Caco-2 (cell line): ENCODE measurements around the gene SEPTIN11. TPM values are rescaled to one million over a fixed set of nuclear protein-coding genes. Genes with fewer than 3 reads are reported as not detected.

Experiments
- BruUV-seq: library from RNA; stranded (reverse); fragments of 400-500 nt; replicated peaks from 2 replicates; lab custom pipeline; 2021; lab: Mats Ljungman, UMichigan
- CTCF ChIA-PET: fragments of 300-600 bp; sonication (Branson Sonifier 250); formaldehyde crosslinking; loops from one replicate; lab custom pipeline; 2022; ENCODE audit warnings: antibody characterized with exemption; lab: Charles Lee
- POLR2A ChIA-PET: fragments of 300-600 bp; sonication (Branson Sonifier 250); formaldehyde crosslinking; loops from one replicate; lab custom pipeline; 2022; ENCODE audit warnings: antibody characterized with exemption; lab: Charles Lee
- DNase-seq, 2 experiments: peaks; one replicate each; pipeline versions ENCODE4 v3.0.0 to v3.0.0-alpha.2; 2020 to 2022
- H3K27me3 ChIP-seq: replicated peaks from 2 replicates; pipeline ENCODE4 v1.6.0; 2011; ENCODE audit warnings: low read length; ENCODE audit not compliant: control insufficient read depth, insufficient read depth
- H3K36me3 ChIP-seq: 2 replicates; pipeline ENCODE4 v1.5.1; 2011; ENCODE audit warnings: low read length; ENCODE audit not compliant: control insufficient read depth, insufficient read depth
- H3K4me1 ChIP-seq: fragments of 250-450 bp; sonication (Bioruptor Pico); 2 replicates; pipeline ENCODE4 v1.5.1; 2020; ENCODE audit warnings: mild to moderate bottlenecking
- H3K4me3 ChIP-seq: 2 replicates; pipeline ENCODE4 v1.5.1; 2011; ENCODE audit warnings: low read depth, mild to moderate bottlenecking, control low read depth, low read length
- H3K9me3 ChIP-seq: fragments of 250-450 bp; sonication (Bioruptor Pico); 2 replicates; pipeline ENCODE4 v1.5.1; 2020; ENCODE audit warnings: mild to moderate bottlenecking, moderate library complexity
- H3K27ac Mint-ChIP-seq: one replicate; pipeline ENCODE4 v1.8.0; 2022; ENCODE audit warnings: mixed read lengths; ENCODE audit not compliant: unreplicated experiment
- H3K27me3 Mint-ChIP-seq: one replicate; pipeline ENCODE4 v1.8.0; 2022; ENCODE audit warnings: mixed read lengths; ENCODE audit not compliant: insufficient read depth, unreplicated experiment
- H3K36me3 Mint-ChIP-seq: one replicate; pipeline ENCODE4 v1.8.0; 2022; ENCODE audit warnings: mild to moderate bottlenecking, mixed read lengths; ENCODE audit not compliant: insufficient read depth, unreplicated experiment
- H3K4me1 Mint-ChIP-seq: one replicate; pipeline ENCODE4 v1.8.0; 2022; ENCODE audit warnings: low read depth, mixed read lengths; ENCODE audit not compliant: unreplicated experiment
- H3K4me3 Mint-ChIP-seq: one replicate; pipeline ENCODE4 v1.8.0; 2022; ENCODE audit warnings: mild to moderate bottlenecking, moderate library complexity, mixed read lengths; ENCODE audit not compliant: unreplicated experiment
- H3K9me3 Mint-ChIP-seq: one replicate; pipeline ENCODE4 v1.8.0; 2022; ENCODE audit warnings: mixed read lengths; ENCODE audit not compliant: unreplicated experiment
- CTCF ChIP-seq, 2 experiments: fragments of 200-600 bp in 1 of 2; IDR thresholded peaks; 1 replicate in 1 of 2; 2 replicates in 1 of 2; pipeline versions ENCODE4 v1.5.1 to v1.8.0; 2011 to 2022; ENCODE audit warnings: antibody characterized with exemption in 1 of 2, control low read depth in 1 of 2, inconsistent platforms in 1 of 2, low read depth in 1 of 2, low read length in 1 of 2, mild to moderate bottlenecking in 1 of 2, moderate library complexity in 1 of 2; ENCODE audit not compliant: insufficient read depth in 1 of 2, severe bottlenecking in 1 of 2, unreplicated experiment in 1 of 2
- intact Hi-C: fragments of 100-400 bp; cut with micrococcal nuclease; formaldehyde crosslinking; loops from one replicate; pipeline ENCODE4 v1.10.0; 2022; ENCODE audit not compliant: unreplicated experiment
- total RNA-seq: library from RNA; stranded (reverse); gene quantifications from 2 replicates; pipeline ENCODE4 v1.2.3, GENCODE V29; 2022

SEPTIN11 gene
- total RNA-seq, 1 experiment from 2014 or later = 127 TPM

GRCh38 chr4:76977113-76977512 is 27.6 kb downstream of the SEPTIN11 start:
- Histone ChIP-seq H3K27me3 (no peaks in the 10 kb centered on the region), H3K4me3 (no peak overlapping the region), H3K9me3 (no peaks in the 10 kb centered on the region), H3K36me3 (no peaks in the 10 kb centered on the region), H3K4me1 (peaks cover 7% of the 10 kb centered on the region)
- Mint-ChIP-seq H3K4me3 (no peak overlapping the region), H3K27ac (no peak overlapping the region), H3K4me1 (peaks cover 11% of the 10 kb centered on the region), H3K27me3 (no peaks in the 10 kb centered on the region), H3K9me3 (peaks cover 8% of the 10 kb centered on the region), H3K36me3 (peaks cover 5% of the 10 kb centered on the region)
- no peak for DNase-seq
- intact Hi-C loops = no loop called here
- POLR2A ChIA-PET = no interaction called here
- no peak for TF ChIP-seq CTCF (IDR thresholded peaks at IDR 0.05; ENCODE audit: insufficient read depth in 1 of 2, low read depth in 1 of 2, low read length in 1 of 2, severe bottlenecking in 1 of 2, unreplicated experiment in 1 of 2)
- CTCF ChIA-PET = no interaction called here
- no TSS peak for BruUV-seq

- ChIA-PET CTCF (no interaction called here), POLR2A (no interaction called here)
- no peak overlapping the region for H3K4me3 ChIP-seq
- H3K27me3 ChIP-seq = no peaks in the 10 kb centered on the region
- no peaks in the 10 kb centered on the region for H3K27me3 Mint-ChIP-seq
- H3K27ac Mint-ChIP-seq = no peak overlapping the region
- TF ChIP-seq CTCF (IDR thresholded peaks at IDR 0.05; ENCODE audit: insufficient read depth in 1 of 2, low read depth in 1 of 2, low read length in 1 of 2, severe bottlenecking in 1 of 2, unreplicated experiment in 1 of 2) = no peak
- DNase-seq = no peak
- peaks cover 7% of the 10 kb centered on the region for H3K4me1 ChIP-seq
- no peaks in the 10 kb centered on the region for H3K9me3 ChIP-seq
- intact Hi-C loops = no loop called here
- peaks cover 12% of the 10 kb centered on the region for H3K36me3 Mint-ChIP-seq
- H3K4me1 Mint-ChIP-seq = peaks cover 16% of the 10 kb centered on the region
- no peaks in the 10 kb centered on the region for H3K36me3 ChIP-seq
- H3K9me3 Mint-ChIP-seq = peaks cover 8% of the 10 kb centered on the region
- no TSS peak for BruUV-seq
- no peak overlapping the region for H3K4me3 Mint-ChIP-seq
Measured at GRCh38 chr4:76977736-76978350, 28.3 kb downstream of the SEPTIN11 start.

DNA sequence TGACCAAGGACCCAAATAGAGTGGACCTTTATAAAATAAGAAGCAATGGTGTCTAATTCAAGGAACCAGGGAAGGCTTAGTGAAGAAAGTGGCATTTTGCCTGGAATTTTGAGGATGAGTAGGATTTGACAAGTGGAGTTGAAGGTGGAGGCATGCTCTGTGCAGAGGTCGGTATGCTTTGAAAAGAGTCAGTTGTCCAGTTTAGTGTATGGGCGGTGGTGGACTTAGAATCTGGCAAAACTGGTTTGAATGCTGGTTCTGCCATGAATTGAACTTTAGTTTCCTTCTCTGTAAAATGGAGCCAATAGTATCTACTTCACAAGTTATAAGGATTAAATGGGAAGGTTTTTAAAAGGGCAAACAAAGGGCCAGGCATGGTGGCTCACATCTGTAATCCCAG is 29.7 kb downstream of the SEPTIN11 start:
- CTCF ChIA-PET = no interaction called here
- H3K36me3 ChIP-seq = no peaks in the 10 kb centered on the region
- no peak overlapping the region for H3K4me3 Mint-ChIP-seq
- H3K36me3 Mint-ChIP-seq = peaks cover 17% of the 10 kb centered on the region
- intact Hi-C loops = no loop called here
- H3K27me3 ChIP-seq = no peaks in the 10 kb centered on the region
- H3K9me3 ChIP-seq = no peaks in the 10 kb centered on the region
- POLR2A ChIA-PET = no interaction called here
- no peak for DNase-seq
- TF ChIP-seq CTCF (IDR thresholded peaks at IDR 0.05; ENCODE audit: insufficient read depth in 1 of 2, low read depth in 1 of 2, low read length in 1 of 2, severe bottlenecking in 1 of 2, unreplicated experiment in 1 of 2) = no peak
- H3K4me1 ChIP-seq = peaks cover 13% of the 10 kb centered on the region
- H3K4me3 ChIP-seq = no peak overlapping the region
- peaks cover 8% of the 10 kb centered on the region for H3K9me3 Mint-ChIP-seq
- H3K27ac Mint-ChIP-seq = peak overlapping the region; percentile 28
- peaks cover 17% of the 10 kb centered on the region for H3K4me1 Mint-ChIP-seq
- BruUV-seq = no TSS peak
- H3K27me3 Mint-ChIP-seq = no peaks in the 10 kb centered on the region
